ENCODE results near the gene PLA2G6.

Gene PLA2G6

GRCh38 chr22:38077595-38077994 lies 104.0 kb downstream of the PLA2G6 start:
- ChIA-PET POLR2A (interaction anchor here (0.6 kb wide), 1 partner anchor 541 kb away, joined by 5 read pairs; no protein-coding TSS in a partner anchor), CTCF (no interaction called here)
- no peak overlapping the region for H3K27ac ChIP-seq (ENCODE audit: extremely low read depth, low read depth, low read length)
- peaks cover 3 to 52% of the 10 kb centered on the region in 2 experiments; a peak in 1 of 3 replicates for H3K36me3 ChIP-seq (ENCODE audit: control insufficient read depth in 2 of 2, insufficient read depth in 1 of 2, low read length in 2 of 2)
- H3K4me3 ChIP-seq (ENCODE audit: low read depth, low read length), result no peak overlapping the region
- H3K9me3 ChIP-seq (ENCODE audit: control insufficient read depth, insufficient read depth, low read depth, low read length), result no peaks in the 10 kb centered on the region
- TF ChIP-seq ZNF211 (tag by site-specific recombination; IDR thresholded peaks at IDR 0.05; ENCODE audit: low read depth) (no peak), ZNF398 (tag by site-specific recombination; IDR thresholded peaks at IDR 0.05) (no peak), ZBTB48 (tag by site-specific recombination; IDR thresholded peaks at IDR 0.05) (no peak), ZBTB10 (tag by site-specific recombination; IDR thresholded peaks at IDR 0.05) (no peak), GLIS1 (tag by site-specific recombination; IDR thresholded peaks at IDR 0.05) (no peak), ZNF571 (tag by site-specific recombination; IDR thresholded peaks at IDR 0.05) (no peak), SETDB1 (IDR thresholded peaks at IDR 0.05; ENCODE audit: insufficient read length, low read length) (no peak), ZNF175 (tag by site-specific recombination; IDR thresholded peaks at IDR 0.05) (no peak)
- TF ChIP-seq, protein P1, sequence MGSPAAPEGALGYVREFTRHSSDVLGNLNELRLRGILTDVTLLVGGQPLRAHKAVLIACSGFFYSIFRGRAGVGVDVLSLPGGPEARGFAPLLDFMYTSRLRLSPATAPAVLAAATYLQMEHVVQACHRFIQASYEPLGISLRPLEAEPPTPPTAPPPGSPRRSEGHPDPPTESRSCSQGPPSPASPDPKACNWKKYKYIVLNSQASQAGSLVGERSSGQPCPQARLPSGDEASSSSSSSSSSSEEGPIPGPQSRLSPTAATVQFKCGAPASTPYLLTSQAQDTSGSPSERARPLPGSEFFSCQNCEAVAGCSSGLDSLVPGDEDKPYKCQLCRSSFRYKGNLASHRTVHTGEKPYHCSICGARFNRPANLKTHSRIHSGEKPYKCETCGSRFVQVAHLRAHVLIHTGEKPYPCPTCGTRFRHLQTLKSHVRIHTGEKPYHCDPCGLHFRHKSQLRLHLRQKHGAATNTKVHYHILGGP (tag by site-specific recombination; IDR thresholded peaks at IDR 0.05), result no peak
- TF ChIP-seq, protein P2, sequence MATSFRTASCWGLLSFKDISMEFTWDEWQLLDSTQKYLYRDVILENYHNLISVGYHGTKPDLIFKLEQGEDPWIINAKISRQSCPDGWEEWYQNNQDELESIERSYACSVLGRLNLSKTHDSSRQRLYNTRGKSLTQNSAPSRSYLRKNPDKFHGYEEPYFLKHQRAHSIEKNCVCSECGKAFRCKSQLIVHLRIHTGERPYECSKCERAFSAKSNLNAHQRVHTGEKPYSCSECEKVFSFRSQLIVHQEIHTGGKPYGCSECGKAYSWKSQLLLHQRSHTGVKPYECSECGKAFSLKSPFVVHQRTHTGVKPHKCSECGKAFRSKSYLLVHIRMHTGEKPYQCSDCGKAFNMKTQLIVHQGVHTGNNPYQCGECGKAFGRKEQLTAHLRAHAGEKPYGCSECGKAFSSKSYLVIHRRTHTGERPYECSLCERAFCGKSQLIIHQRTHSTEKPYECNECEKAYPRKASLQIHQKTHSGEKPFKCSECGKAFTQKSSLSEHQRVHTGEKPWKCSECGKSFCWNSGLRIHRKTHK (tag by site-specific recombination; IDR thresholded peaks at IDR 0.05), result no peak
- H3K4me1 ChIP-seq (ENCODE audit: control insufficient read depth, insufficient read depth, low read length), result no peaks in the 10 kb centered on the region

GRCh38 chr22:38077096-38077495 lies 104.5 kb downstream of the PLA2G6 start:
- POLR2A ChIA-PET, result no interaction called here
- TF ChIP-seq ZNF24 (tag by site-specific recombination; IDR thresholded peaks at IDR 0.05) (no peak), ZNF398 (tag by site-specific recombination; IDR thresholded peaks at IDR 0.05) (no peak), ZBTB17 (tag by site-specific recombination; IDR thresholded peaks at IDR 0.05) (no peak), ZNF341 (tag by site-specific recombination; IDR thresholded peaks at IDR 0.05; ENCODE audit: low read depth) (no peak), KLF9 (tag by site-specific recombination; IDR thresholded peaks at IDR 0.05; ENCODE audit: low read depth) (no peak), ZNF366 (tag by site-specific recombination; conservative IDR thresholded peaks at IDR 0.05) (no peak)
- TF ChIP-seq, protein P3, sequence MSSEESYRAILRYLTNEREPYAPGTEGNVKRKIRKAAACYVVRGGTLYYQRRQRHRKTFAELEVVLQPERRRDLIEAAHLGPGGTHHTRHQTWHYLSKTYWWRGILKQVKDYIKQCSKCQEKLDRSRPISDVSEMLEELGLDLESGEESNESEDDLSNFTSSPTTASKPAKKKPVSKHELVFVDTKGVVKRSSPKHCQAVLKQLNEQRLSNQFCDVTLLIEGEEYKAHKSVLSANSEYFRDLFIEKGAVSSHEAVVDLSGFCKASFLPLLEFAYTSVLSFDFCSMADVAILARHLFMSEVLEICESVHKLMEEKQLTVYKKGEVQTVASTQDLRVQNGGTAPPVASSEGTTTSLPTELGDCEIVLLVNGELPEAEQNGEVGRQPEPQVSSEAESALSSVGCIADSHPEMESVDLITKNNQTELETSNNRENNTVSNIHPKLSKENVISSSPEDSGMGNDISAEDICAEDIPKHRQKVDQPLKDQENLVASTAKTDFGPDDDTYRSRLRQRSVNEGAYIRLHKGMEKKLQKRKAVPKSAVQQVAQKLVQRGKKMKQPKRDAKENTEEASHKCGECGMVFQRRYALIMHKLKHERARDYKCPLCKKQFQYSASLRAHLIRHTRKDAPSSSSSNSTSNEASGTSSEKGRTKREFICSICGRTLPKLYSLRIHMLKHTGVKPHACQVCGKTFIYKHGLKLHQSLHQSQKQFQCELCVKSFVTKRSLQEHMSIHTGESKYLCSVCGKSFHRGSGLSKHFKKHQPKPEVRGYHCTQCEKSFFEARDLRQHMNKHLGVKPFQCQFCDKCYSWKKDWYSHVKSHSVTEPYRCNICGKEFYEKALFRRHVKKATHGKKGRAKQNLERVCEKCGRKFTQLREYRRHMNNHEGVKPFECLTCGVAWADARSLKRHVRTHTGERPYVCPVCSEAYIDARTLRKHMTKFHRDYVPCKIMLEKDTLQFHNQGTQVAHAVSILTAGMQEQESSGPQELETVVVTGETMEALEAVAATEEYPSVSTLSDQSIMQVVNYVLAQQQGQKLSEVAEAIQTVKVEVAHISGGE (tag by site-specific recombination; conservative IDR thresholded peaks at IDR 0.05; ENCODE audit: low read depth), result no peak
- TF ChIP-seq, protein P4, sequence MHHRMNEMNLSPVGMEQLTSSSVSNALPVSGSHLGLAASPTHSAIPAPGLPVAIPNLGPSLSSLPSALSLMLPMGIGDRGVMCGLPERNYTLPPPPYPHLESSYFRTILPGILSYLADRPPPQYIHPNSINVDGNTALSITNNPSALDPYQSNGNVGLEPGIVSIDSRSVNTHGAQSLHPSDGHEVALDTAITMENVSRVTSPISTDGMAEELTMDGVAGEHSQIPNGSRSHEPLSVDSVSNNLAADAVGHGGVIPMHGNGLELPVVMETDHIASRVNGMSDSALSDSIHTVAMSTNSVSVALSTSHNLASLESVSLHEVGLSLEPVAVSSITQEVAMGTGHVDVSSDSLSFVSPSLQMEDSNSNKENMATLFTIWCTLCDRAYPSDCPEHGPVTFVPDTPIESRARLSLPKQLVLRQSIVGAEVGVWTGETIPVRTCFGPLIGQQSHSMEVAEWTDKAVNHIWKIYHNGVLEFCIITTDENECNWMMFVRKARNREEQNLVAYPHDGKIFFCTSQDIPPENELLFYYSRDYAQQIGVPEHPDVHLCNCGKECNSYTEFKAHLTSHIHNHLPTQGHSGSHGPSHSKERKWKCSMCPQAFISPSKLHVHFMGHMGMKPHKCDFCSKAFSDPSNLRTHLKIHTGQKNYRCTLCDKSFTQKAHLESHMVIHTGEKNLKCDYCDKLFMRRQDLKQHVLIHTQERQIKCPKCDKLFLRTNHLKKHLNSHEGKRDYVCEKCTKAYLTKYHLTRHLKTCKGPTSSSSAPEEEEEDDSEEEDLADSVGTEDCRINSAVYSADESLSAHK (tag by site-specific recombination; IDR thresholded peaks at IDR 0.05), result no peak
- Histone ChIP-seq H3K36me3 (ENCODE audit: control insufficient read depth in 2 of 2, insufficient read depth in 1 of 2, low read length in 2 of 2) (peaks cover 3 to 57% of the 10 kb centered on the region in 2 experiments; a peak in 1 of 3 replicates), H3K27ac (ENCODE audit: extremely low read depth, low read depth, low read length) (no peak overlapping the region), H3K4me1 (ENCODE audit: control insufficient read depth, insufficient read depth, low read length) (no peaks in the 10 kb centered on the region), H3K9me3 (ENCODE audit: control insufficient read depth, insufficient read depth, low read depth, low read length) (no peaks in the 10 kb centered on the region), H3K4me3 (ENCODE audit: low read depth, low read length) (no peak overlapping the region)
- CTCF ChIA-PET, result no interaction called here
